C4-2B (cell line): Measurements from ENCODE around the gene RNF180.

Experiments used
- ZFX ChIP-seq: fragments of 450-650 bp; IDR thresholded peaks from 2 replicates; pipeline ENCODE4 v1.6.1; 2017
- TF ChIP-seq, protein P1 (sequence below): fragments of 450-650 bp; conservative IDR thresholded peaks from 2 replicates; pipeline ENCODE4 v1.5.1; 2017; ENCODE audit warnings: mild to moderate bottlenecking

- TF ChIP-seq, protein P1, sequence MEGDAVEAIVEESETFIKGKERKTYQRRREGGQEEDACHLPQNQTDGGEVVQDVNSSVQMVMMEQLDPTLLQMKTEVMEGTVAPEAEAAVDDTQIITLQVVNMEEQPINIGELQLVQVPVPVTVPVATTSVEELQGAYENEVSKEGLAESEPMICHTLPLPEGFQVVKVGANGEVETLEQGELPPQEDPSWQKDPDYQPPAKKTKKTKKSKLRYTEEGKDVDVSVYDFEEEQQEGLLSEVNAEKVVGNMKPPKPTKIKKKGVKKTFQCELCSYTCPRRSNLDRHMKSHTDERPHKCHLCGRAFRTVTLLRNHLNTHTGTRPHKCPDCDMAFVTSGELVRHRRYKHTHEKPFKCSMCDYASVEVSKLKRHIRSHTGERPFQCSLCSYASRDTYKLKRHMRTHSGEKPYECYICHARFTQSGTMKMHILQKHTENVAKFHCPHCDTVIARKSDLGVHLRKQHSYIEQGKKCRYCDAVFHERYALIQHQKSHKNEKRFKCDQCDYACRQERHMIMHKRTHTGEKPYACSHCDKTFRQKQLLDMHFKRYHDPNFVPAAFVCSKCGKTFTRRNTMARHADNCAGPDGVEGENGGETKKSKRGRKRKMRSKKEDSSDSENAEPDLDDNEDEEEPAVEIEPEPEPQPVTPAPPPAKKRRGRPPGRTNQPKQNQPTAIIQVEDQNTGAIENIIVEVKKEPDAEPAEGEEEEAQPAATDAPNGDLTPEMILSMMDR, result no peak
- TF ChIP-seq ZFX, result no peak
Measured at GRCh38 chr5:64156261-64156660, 9.4 kb upstream of the RNF180 start.
